SH-SY5Y (cell line): ENCODE results near the gene SELENOO.

Experiments used
- GATA2 ChIP-seq: IDR thresholded peaks from 2 replicates; pipeline ENCODE4 v1.6.1; 2011; ENCODE audit warnings: mild to moderate bottlenecking, low read depth, low read length
- GATA3 ChIP-seq: IDR thresholded peaks from 2 replicates; pipeline ENCODE4 v1.6.1; 2011; ENCODE audit warnings: low read depth, mild to moderate bottlenecking, low read length, moderate library complexity

SELENOO gene

DNA sequence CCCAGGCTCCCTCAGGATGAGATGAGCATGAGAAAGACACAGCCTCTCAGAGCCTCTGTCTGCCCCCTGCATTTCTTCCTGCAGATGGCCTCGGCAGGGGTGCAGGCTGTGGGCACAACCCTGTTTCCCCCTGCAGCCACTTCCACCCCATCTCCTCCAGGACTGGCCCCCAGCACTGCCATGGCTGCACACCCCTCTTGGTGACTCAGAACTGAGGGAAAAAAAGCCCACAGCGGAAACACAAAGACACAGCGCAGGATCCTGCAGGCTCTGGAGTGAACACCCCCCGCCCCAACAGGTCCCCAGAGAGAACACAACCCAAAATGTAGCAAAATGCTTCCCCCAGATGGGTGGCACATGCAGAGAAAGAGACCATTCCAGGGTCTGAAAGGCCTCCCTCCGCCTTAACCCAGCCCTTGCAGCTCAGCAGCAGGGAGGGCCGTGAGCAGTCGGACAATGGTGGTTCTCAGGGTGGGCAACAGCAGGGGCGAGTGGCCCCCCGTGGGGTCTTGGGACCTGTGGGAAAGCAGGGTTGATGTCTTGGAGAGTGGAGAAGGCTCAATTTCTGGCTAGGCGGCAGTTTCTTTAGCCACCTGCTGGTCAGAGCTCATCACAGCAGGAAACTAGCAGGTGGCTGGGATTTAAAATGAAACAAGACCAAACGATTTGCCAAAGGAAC lies 36.1 kb downstream of the SELENOO start:
- TF ChIP-seq GATA3 (no peak), GATA2 (no peak)

GRCh38 chr22:50238755-50239154 lies 37.9 kb downstream of the SELENOO start:
- TF ChIP-seq GATA3 = no peak
- TF ChIP-seq GATA2 = no peak

- TF ChIP-seq GATA3 (no peak), GATA2 (no peak)
These were observed 41.7 kb downstream of the SELENOO start for GRCh38 chr22:50242406-50242949.

- TF ChIP-seq GATA3 (no peak), GATA2 (no peak)
These were observed 43.0 kb downstream of the SELENOO start for GRCh38 chr22:50243685-50244419.

GRCh38 chr22:50244420-50245213 lies 43.8 kb downstream of the SELENOO start, which contains the start of gene TUBGCP6:
Gene TUBGCP6, minus strand, starts transcription at chr22:50245023. Its CDS starts 564 bp downstream, at chr22:50244459.
- TF ChIP-seq GATA2 = no peak
- no peak for TF ChIP-seq GATA3

DNA sequence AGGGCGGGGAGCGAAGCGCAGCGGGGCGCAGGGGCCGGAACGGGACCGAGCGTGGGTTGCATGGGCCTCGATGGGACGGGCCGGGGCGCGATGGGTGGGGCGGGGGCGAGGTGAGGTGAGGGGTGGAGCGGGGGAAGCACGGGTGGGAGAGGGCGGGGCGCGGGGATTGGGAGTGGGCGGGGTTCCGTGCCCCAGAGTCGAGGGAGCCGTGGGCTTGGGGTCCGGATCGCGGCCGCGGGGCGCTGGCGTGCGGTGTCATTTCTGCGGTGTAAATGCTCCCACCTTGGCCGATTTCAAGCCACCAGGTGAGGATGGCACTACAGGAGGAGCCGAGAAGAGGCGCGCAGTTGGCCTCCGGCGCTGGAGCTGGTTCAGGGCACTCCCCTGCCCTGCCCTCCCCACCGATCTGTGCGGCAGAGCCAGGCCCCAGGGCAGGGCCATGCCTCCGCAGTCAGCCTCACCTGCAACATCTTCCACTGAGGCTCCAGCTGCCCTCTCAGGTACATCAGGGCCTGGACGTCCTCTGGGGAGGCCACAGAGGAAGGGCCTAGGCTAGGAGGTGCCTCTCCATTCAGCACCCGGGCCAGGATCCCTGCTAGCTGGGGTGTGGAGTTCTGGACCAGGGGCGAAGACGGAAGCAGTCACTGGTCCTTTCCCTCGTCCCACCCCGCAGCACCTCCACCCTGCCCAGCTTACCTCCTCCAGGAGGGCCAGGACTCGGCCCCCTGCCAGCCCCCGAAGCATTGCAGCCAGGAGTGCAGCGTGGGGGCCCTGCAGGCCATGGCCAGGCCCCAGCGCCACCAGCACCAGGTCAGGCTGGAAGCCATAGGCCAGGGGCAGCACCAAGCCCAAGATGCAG lies 44.6 kb downstream of the SELENOO start:
- no peak for TF ChIP-seq GATA3
- TF ChIP-seq GATA2 = no peak

DNA sequence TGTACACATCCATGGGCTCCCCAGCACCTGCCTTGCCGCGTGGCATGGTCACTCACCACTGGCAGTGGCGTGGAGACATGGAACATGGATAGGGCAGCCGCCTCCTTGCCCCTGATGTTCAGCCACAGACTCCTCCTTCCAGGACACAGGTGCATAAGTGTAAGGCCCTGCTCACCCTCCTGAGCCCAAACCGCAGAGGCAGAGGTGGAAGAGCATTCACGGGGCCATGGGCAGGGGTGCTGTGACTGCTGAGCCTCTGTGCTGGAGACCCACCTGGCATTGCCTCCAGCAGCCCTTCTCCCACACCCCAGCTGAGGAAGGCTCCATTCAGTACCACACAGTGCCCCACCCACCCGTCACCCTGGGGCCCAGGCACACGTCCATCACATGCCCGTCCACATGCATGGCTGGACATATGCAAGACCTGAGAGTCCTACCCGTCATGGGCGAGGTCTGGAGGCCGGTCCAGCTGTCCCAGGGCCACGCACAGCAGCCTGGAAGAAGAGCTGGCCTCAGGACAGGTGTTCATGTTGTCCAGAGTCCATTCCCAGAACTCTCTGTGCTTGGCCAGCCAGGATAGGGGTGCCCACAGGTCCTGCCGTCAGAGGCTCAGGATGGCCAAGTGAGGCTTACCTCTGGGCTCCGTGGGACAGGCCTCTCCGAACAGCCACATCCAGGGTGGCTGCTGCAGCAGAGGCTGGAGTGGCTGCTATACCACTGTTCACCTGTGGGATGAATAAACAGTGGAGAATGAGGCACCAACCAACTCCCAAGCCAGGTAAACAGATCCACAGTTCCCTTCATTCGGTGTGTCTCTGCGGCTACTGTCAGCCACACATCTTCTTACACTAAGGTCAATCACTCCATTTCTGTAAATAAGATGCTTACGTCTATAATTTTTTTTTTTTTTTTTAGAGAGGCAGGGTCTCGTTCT lies 45.7 kb downstream of the SELENOO start:
- TF ChIP-seq GATA2 (no peak), GATA3 (no peak)

DNA sequence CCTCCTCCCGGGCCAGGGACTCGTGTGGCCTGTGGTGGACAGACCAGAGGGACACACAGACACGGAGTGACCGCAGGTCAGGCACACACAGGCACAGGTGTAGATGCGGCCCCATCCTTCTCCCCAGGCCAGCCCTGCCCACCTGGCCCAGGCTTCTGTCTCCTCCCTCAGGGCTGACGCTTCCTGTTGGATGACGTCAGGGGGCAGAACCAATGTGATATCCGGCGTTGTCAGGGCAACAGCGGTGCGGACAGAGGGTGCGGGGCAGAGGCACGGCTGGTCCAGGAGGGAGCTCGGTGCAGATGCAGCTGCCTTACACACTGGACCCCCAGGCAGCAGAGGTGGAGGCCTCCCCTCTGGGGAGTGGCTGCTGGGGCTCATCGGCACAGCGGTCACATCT lies 46.9 kb downstream of the SELENOO start:
- TF ChIP-seq GATA3 = no peak
- TF ChIP-seq GATA2 = no peak

- TF ChIP-seq GATA3 = no peak
- no peak for TF ChIP-seq GATA2
These were observed 47.6 kb downstream of the SELENOO start for GRCh38 chr22:50248196-50249081.

DNA sequence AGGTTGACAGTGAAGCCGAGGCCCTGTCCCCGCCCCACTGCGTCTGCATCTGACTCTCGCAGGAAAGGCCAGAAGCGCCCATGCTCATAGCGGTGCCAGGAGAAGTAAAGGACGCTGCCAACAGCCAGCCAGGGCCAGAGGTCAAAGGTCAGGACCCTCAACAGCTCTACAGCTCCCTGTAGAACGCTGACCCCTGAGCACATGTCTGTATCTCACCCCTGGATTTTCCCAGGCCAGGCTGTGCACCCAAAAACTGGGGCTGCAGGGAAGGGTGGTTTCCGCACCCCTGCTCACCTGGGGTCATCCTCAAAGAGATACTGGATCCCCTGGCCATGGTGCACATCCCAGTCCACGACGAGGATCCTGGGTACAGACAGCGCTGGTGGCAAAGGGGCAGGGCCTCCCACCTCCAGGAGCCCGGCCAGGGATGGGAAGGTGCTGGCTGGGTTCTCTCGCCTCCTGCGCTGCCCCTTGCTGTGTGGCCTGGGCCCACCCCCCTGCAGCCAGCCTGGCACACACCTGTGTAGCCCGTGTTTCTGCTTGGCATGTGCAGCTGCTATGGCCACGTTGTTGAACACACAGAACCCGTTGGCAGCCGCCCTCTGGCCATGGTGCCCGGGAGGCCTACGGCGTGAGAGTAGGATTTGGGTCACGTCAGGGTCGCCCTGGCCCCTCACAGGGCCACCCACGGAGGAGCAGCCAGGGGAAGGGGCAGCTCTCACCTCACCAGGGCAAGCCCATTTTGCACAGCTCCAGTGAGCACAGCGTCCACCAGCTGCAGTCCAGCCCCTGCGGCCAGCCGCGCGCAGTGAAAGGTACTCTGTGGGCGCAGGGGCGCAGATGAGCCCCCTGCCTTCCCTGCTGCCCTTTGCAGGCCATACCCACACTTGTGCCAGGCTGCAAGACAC lies 48.8 kb downstream of the SELENOO start:
- no peak for TF ChIP-seq GATA3
- no peak for TF ChIP-seq GATA2

DNA sequence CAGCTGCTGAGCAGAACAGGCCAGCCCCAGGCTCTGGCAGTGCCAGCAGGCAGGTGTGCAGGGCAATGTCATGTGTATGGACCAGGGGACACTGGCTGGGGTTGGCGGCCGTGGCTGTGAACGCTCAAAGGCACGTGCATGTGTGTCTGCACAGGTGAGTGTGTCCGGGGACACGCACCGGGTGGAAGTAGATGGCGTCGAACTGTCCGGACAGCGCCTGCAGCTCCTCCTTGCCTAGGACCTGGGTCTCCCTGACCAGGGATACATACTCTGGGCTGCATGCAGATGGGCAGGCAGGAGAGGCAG lies 49.4 kb downstream of the SELENOO start:
- TF ChIP-seq GATA2 = no peak
- no peak for TF ChIP-seq GATA3
